ENCODE results near the gene TBC1D8B. TPM values are rescaled to one million over a fixed set of nuclear protein-coding genes. Genes with fewer than 3 reads are reported as not detected.

TBC1D8B gene
- total RNA-seq, 1 donor from 2014 or later = 7.4 TPM

GRCh38 chrX:106917830-106918500, 115.5 kb downstream of the TBC1D8B start:
- Histone ChIP-seq H3K4me1 (no peaks in the 10 kb centered on the region), H3K9me3 (no peaks in the 10 kb centered on the region), H3K27me3 (ENCODE audit: low read depth) (no peaks in the 10 kb centered on the region), H3K36me3 (no peaks in the 10 kb centered on the region), H3K4me3 (no peak overlapping the region), H3K27ac (no peak overlapping the region)
- intact Hi-C loops (cut with DNase I) = no loop called here
- DNase-seq (no peak), ATAC-seq (peak in 1 of 2 donors; percentile 29)
- no peak for TF ChIP-seq CTCF (IDR thresholded peaks at IDR 0.05)

- intact Hi-C loops (cut with DNase I) = no loop called here
- TF ChIP-seq CTCF (IDR thresholded peaks at IDR 0.05) = no peak
- ATAC-seq (no peak), DNase-seq (no peak)
- Histone ChIP-seq H3K27ac (no peak within 1 kb of the TSS), H3K36me3 (no peaks in the 10 kb centered on the region), H3K4me3 (no peak within 1 kb of the TSS), H3K4me1 (no peaks in the 10 kb centered on the region), H3K9me3 (no peaks in the 10 kb centered on the region), H3K27me3 (ENCODE audit: low read depth) (no peaks in the 10 kb centered on the region)
Measured at GRCh38 chrX:106919932-106920452, 117.5 kb downstream of the TBC1D8B start, which contains the start of gene CLDN2. TSS of gene CLDN2 (plus strand) at chrX:106920402. CDS start at chrX:106928229, 7,827 bp downstream.

GRCh38 chrX:106921637-106922036, 119.2 kb downstream of the TBC1D8B start:
- ATAC-seq (no peak), DNase-seq (no peak)
- TF ChIP-seq CTCF (IDR thresholded peaks at IDR 0.05) = no peak
- H3K27me3 ChIP-seq (ENCODE audit: low read depth) = no peaks in the 10 kb centered on the region
- no peaks in the 10 kb centered on the region for H3K9me3 ChIP-seq
- no peak overlapping the region for H3K4me3 ChIP-seq
- intact Hi-C loops (cut with DNase I) = no loop called here
- no peak overlapping the region for H3K27ac ChIP-seq
- no peaks in the 10 kb centered on the region for H3K36me3 ChIP-seq
- H3K4me1 ChIP-seq = no peaks in the 10 kb centered on the region

Other genes with a start within 250 kb of the TBC1D8B start
- gene RADX, start 190.7 kb upstream of the TBC1D8B start, total RNA-seq = 3.7 TPM
- 15.4 TPM for gene RNF128, start 76.0 kb upstream of the TBC1D8B start, total RNA-seq
- not detected for gene RIPPLY1, start 100.7 kb downstream of the TBC1D8B start, total RNA-seq
- gene CLDN2, start 117.7 kb downstream of the TBC1D8B start, total RNA-seq = not detected
- gene MORC4, start 197.5 kb downstream of the TBC1D8B start, total RNA-seq = 10.8 TPM